LNCaP clone FGC (cell line): Measurements from ENCODE around the gene AFF2.

Experiments used
- DNase-seq: peaks from one replicate; pipeline ENCODE4 v3.0.0-alpha.2; 2011; ENCODE audit warnings: low read depth
- H3K4me3 ChIP-seq: 2 replicates; pipeline ENCODE4 v1.5.1; 2011; ENCODE audit warnings: mild to moderate bottlenecking, low read depth, low read length, control low read depth
- CTCF ChIP-seq: IDR thresholded peaks from 2 replicates; pipeline ENCODE4 v1.5.1; 2012; ENCODE audit warnings: mild to moderate bottlenecking; ENCODE audit not compliant: control insufficient read depth, insufficient read depth; ENCODE audit errors: extremely low read depth

AFF2 gene

GRCh38 chrX:148540671-148541583 is 40.5 kb downstream of the AFF2 start:
- no peak for TF ChIP-seq CTCF
- no peak overlapping the region for H3K4me3 ChIP-seq
- no peak for DNase-seq

DNA sequence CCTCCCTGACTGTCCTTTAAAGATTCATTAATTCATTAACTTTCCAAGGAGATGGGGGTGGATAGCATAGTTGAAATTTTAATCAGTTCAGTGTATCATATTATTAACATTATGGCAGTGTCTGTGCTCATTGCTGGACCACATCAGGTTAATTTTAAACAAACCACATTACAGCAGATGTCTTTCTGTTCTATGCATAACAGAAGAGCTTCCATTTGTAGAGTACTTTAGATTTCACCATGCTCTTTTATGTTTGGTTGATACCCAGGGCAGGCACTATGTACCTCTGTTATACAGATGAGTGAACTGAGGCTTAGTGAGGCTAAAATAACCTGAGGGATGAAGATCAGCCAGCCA is 41.1 kb downstream of the AFF2 start:
- no peak for TF ChIP-seq CTCF
- no peak for DNase-seq
- H3K4me3 ChIP-seq: no peak overlapping the region

GRCh38 chrX:148542481-148543255 is 42.3 kb downstream of the AFF2 start:
- TF ChIP-seq CTCF: no peak
- DNase-seq: no peak
- H3K4me3 ChIP-seq: no peak overlapping the region

GRCh38 chrX:148552775-148553174 is 52.4 kb downstream of the AFF2 start:
- no peak for TF ChIP-seq CTCF
- no peak for DNase-seq
- no peak overlapping the region for H3K4me3 ChIP-seq

- H3K4me3 ChIP-seq: no peak overlapping the region
- TF ChIP-seq CTCF: no peak
- DNase-seq: no peak
Observed at GRCh38 chrX:148555101-148555500, 54.7 kb downstream of the AFF2 start.

GRCh38 chrX:148555571-148556243 is 55.3 kb downstream of the AFF2 start:
- no peak for TF ChIP-seq CTCF
- DNase-seq: no peak
- no peak overlapping the region for H3K4me3 ChIP-seq
